Measurements from ENCODE around the gene NEK9.

- TF ChIP-seq CTCF (IDR thresholded peaks at IDR 0.05) (no peak), EZH2 (IDR thresholded peaks at IDR 0.05; ENCODE audit: borderline replicate concordance, insufficient read depth, low read depth, low read length, poor library complexity, severe bottlenecking) (no peak)
These were observed 42.3 kb downstream of the NEK9 start for GRCh38 chr14:75084513-75084912.

All from B cell (primary cell).